ENCODE measurements around the gene LCN12. TPM values are rescaled to one million over a fixed set of nuclear protein-coding genes. Genes with fewer than 3 reads are reported as not detected.

LCN12 gene
- total RNA-seq, 1 experiment from 2014 or later, result 2.1 TPM

DNA sequence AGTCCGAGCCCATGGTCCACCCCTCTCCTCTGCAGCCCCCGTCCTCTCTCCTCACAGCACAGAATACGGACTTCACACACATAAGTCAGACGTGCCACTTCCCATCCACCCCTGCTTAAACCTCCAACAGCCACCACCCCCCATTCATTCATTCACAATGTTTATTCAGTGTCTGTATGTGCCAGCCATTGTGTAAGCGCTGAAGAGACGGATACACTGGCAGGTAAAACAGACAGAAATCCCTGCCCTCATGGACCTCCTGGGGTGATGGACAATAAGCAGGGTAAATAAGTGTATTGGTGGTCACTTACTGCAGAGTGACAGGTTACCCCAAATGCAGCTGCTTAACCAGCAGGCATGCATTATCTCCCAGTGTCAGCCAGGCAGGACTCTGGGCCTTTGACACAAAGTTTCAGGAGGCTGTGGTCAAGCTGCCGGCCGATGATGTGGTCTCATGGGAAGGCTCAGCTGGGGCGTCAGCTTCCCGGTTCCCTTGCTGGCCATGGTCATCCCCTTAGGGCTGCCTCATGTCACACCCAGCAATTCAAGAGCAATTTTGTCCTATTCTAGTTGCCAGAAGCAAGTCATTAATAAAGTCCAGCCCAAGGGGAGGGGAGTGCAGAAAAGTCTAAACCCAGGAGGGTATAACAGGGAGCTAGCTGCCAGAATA, 38.3 kb downstream of the LCN12 start:
- Histone ChIP-seq H3K23me2 (ENCODE audit: insufficient read length, low read depth, low read length, poor library complexity, severe bottlenecking) (peaks cover 6% of the 10 kb centered on the region), H3K56ac (ENCODE audit: insufficient read length, low read depth, low read length) (no peak overlapping the region), H4K91ac (ENCODE audit: insufficient read length, low read depth, low read length) (no peak overlapping the region), H3K27me3 (ENCODE audit: insufficient read depth, low read length) (no peaks in the 10 kb centered on the region), H2AK5ac (ENCODE audit: insufficient read length, low read length) (no peak overlapping the region), H3K4me2 (ENCODE audit: insufficient read depth, insufficient read length, low read length) (no peak overlapping the region), H3K18ac (ENCODE audit: insufficient read length, low read depth, low read length) (no peak overlapping the region), H4K20me1 (ENCODE audit: control insufficient read depth, insufficient read depth, insufficient read length) (no peaks in the 10 kb centered on the region), H3K4ac (ENCODE audit: low read depth, low read length) (no peak overlapping the region), H2BK20ac (ENCODE audit: low read depth, low read length, poor library complexity, severe bottlenecking) (no peak overlapping the region), H4K8ac (replicated peaks; ENCODE audit: insufficient read length, low read depth, low read length) (no peak overlapping the region), H2BK12ac (ENCODE audit: insufficient read length, low read depth, low read length) (no peak overlapping the region), H3K79me1 (ENCODE audit: insufficient read depth, low read depth, low read length, poor library complexity, severe bottlenecking) (no peaks in the 10 kb centered on the region), H3K79me2 (ENCODE audit: insufficient read depth, low read length) (no peaks in the 10 kb centered on the region), H3K14ac (ENCODE audit: insufficient read depth, low read length) (no peak overlapping the region), H3K23ac (ENCODE audit: insufficient read length, low read depth, low read length) (no peak overlapping the region), H2BK120ac (ENCODE audit: low read depth, low read length, poor library complexity, severe bottlenecking) (no peak overlapping the region), H2BK15ac (ENCODE audit: low read depth, low read length) (no peak overlapping the region), H3T11ph (ENCODE audit: low read length) (no peak overlapping the region), H2BK5ac (ENCODE audit: insufficient read length, low read length) (no peak overlapping the region), H3K9ac (ENCODE audit: extremely low read depth, insufficient read length, low read length) (no peak overlapping the region), H4K5ac (ENCODE audit: insufficient read length, low read depth, low read length) (no peak overlapping the region), H3K27ac (ENCODE audit: insufficient read length, low read depth, low read length) (no peak overlapping the region), H3K9me3 (ENCODE audit: control insufficient read depth, low read depth, low read length) (no peaks in the 10 kb centered on the region), H3K4me1 (ENCODE audit: insufficient read depth, low read length) (no peaks in the 10 kb centered on the region), H2AFZ (ENCODE audit: low read length) (no peak overlapping the region)
- H3K27ac Mint-ChIP-seq, result no peak overlapping the region
- peaks cover 9 to 10% of the 10 kb centered on the region in 2 experiments; a peak in 3 of 5 replicates for H3K9me3 Mint-ChIP-seq
- DNase-seq, result no peak
- no CpG with 5 or more reads among the region's 10 CpGs for WGBS (ENCODE audit: extremely low coverage, insufficient read length, low lambda C conversion rate)
- peaks cover 2% of the 10 kb centered on the region in 2 experiments; a peak in 2 of 4 replicates for H3K4me1 Mint-ChIP-seq
- H3K4me3 Mint-ChIP-seq, result peak overlapping the region in 1 of 2 experiments; percentile 2; a peak in 1 of 5 replicates
- TF ChIP-seq, protein P1, sequence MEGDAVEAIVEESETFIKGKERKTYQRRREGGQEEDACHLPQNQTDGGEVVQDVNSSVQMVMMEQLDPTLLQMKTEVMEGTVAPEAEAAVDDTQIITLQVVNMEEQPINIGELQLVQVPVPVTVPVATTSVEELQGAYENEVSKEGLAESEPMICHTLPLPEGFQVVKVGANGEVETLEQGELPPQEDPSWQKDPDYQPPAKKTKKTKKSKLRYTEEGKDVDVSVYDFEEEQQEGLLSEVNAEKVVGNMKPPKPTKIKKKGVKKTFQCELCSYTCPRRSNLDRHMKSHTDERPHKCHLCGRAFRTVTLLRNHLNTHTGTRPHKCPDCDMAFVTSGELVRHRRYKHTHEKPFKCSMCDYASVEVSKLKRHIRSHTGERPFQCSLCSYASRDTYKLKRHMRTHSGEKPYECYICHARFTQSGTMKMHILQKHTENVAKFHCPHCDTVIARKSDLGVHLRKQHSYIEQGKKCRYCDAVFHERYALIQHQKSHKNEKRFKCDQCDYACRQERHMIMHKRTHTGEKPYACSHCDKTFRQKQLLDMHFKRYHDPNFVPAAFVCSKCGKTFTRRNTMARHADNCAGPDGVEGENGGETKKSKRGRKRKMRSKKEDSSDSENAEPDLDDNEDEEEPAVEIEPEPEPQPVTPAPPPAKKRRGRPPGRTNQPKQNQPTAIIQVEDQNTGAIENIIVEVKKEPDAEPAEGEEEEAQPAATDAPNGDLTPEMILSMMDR (conservative IDR thresholded peaks at IDR 0.05), result no peak
- H3K27me3 Mint-ChIP-seq (ENCODE audit: low read depth), result peaks cover 26% of the 10 kb centered on the region
- peaks cover 2 to 8% (median 2%) of the 10 kb centered on the region in 3 experiments; a peak in 5 of 7 replicates for H3K36me3 Mint-ChIP-seq (ENCODE audit: insufficient read depth in 1 of 3, low read depth in 3 of 3)
